Measurements from ENCODE around the gene C6orf136. TPM values are rescaled to one million over a fixed set of nuclear protein-coding genes. Genes with fewer than 3 reads are reported as not detected.

The C6orf136 gene
- total and polyA plus RNA-seq, 9 of the 15 experiments (the other 6 are each of a cell fraction or from before 2014, with no cell fraction given) = 14.1 to 63.1 (median 18.4) TPM

GRCh38 chr6:30656513-30656912 is 9.6 kb downstream of the C6orf136 start:
- H3K4me2 ChIP-seq (ENCODE audit: insufficient read depth, low read length) = no peak overlapping the region
- no peaks in the 10 kb centered on the region for H3K27me3 ChIP-seq (ENCODE audit: control insufficient read depth in 2 of 2, insufficient read depth in 2 of 2, low read length in 2 of 2)
- in situ Hi-C loops (cut with MboI) (no loop called here), intact Hi-C loops (cut with micrococcal nuclease) (no loop called here)
- 59% methylated on average over 7 of the region's 7 CpGs for WGBS (ENCODE audit: insufficient coverage, low coverage, missing lambda C conversion rate)
- peaks cover 87% of the 10 kb centered on the region for H3K36me3 ChIP-seq (ENCODE audit: control insufficient read depth, insufficient read depth, low read length)
- no peaks in the 10 kb centered on the region for H3K79me2 ChIP-seq (ENCODE audit: control insufficient read depth, insufficient read depth, low read length)
- POLR2A ChIA-PET = interaction anchor here (1.0 to 2.5 kb wide), 5 partner anchors 10 to 39 kb away, joined by 3 to 9 read pairs (median 4); partner anchors contain the start of genes C6orf136 and MRPS18B
- no peak for ATAC-seq
- no TSS peak for BruUV-seq (replicated peaks)
- H3K9me1 ChIP-seq (ENCODE audit: control insufficient read depth, insufficient read depth, low read length) = no peaks in the 10 kb centered on the region
- no peaks in the 10 kb centered on the region; a peak in 1 of 5 replicates for H3K4me1 ChIP-seq (replicated peaks in 1 of 2; ENCODE audit: control insufficient read depth in 2 of 2, insufficient read depth in 2 of 2, low read length in 2 of 2)
- H4K20me1 ChIP-seq (replicated peaks; ENCODE audit: control insufficient read depth, insufficient read depth, low read length) = no peaks in the 10 kb centered on the region
- no peak overlapping the region for H3K9ac ChIP-seq (ENCODE audit: insufficient read depth in 1 of 2, low read depth in 2 of 2, low read length in 2 of 2)
- DNase-seq (ENCODE audit: extremely low read depth in 1 of 4, low spot score in 3 of 4) = no peak
- H3K9me3 ChIP-seq (replicated peaks; ENCODE audit: control insufficient read depth, insufficient read depth, low read depth, low read length) = no peaks in the 10 kb centered on the region
- H3K27ac ChIP-seq (ENCODE audit: extremely low read depth, low read depth, low read length) = no peak overlapping the region
- no peak for FAIRE-seq
- H3K4me3 ChIP-seq = no peak overlapping the region
- no peak overlapping the region for H2AFZ ChIP-seq (ENCODE audit: low read depth, low read length)
- CTCF ChIA-PET (ENCODE audit: low intra/inter-chr PET ratio) = no interaction called here
- TF ChIP-seq TAF1 (IDR thresholded peaks at IDR 0.05; ENCODE audit: control insufficient read depth, extremely low read depth, insufficient read depth, low read length, severe bottlenecking) (no peak), SIRT6 (IDR thresholded peaks at IDR 0.05; ENCODE audit: low read depth, low read length) (no peak), ETS2 (tag; IDR thresholded peaks at IDR 0.05; ENCODE audit: borderline replicate concordance, poor library complexity, severe bottlenecking) (no peak), ZNF431 (CRISPR knock-in tag; IDR thresholded peaks at IDR 0.05) (no peak), ZBTB34 (CRISPR knock-in tag; IDR thresholded peaks at IDR 0.05) (no peak), HOMEZ (CRISPR knock-in tag; IDR thresholded peaks at IDR 0.05) (no peak), TARDBP (IDR thresholded peaks at IDR 0.05) (no peak), EZH2 (IDR thresholded peaks at IDR 0.05; ENCODE audit: borderline replicate concordance, low read depth, low read length) (no peak), GABPB2 (CRISPR knock-in tag; conservative IDR thresholded peaks at IDR 0.05) (no peak), NR1H2 (CRISPR knock-in tag; IDR thresholded peaks at IDR 0.05) (no peak), POU5F1 (IDR thresholded peaks at IDR 0.05; ENCODE audit: borderline replicate concordance, low read depth, low read length, partially characterized antibody) (no peak), SMAD1 (IDR thresholded peaks at IDR 0.05; ENCODE audit: low read depth, low read length, partially characterized antibody) (no peak), HDAC1 (IDR thresholded peaks at IDR 0.05) (no peak), PHB (CRISPR knock-in tag; IDR thresholded peaks at IDR 0.05) (no peak)
- TF ChIP-seq, protein P1, sequence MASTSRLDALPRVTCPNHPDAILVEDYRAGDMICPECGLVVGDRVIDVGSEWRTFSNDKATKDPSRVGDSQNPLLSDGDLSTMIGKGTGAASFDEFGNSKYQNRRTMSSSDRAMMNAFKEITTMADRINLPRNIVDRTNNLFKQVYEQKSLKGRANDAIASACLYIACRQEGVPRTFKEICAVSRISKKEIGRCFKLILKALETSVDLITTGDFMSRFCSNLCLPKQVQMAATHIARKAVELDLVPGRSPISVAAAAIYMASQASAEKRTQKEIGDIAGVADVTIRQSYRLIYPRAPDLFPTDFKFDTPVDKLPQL (IDR thresholded peaks at IDR 0.05; ENCODE audit: extremely low read depth, insufficient read length) = no peak
- TF ChIP-seq, protein P2, sequence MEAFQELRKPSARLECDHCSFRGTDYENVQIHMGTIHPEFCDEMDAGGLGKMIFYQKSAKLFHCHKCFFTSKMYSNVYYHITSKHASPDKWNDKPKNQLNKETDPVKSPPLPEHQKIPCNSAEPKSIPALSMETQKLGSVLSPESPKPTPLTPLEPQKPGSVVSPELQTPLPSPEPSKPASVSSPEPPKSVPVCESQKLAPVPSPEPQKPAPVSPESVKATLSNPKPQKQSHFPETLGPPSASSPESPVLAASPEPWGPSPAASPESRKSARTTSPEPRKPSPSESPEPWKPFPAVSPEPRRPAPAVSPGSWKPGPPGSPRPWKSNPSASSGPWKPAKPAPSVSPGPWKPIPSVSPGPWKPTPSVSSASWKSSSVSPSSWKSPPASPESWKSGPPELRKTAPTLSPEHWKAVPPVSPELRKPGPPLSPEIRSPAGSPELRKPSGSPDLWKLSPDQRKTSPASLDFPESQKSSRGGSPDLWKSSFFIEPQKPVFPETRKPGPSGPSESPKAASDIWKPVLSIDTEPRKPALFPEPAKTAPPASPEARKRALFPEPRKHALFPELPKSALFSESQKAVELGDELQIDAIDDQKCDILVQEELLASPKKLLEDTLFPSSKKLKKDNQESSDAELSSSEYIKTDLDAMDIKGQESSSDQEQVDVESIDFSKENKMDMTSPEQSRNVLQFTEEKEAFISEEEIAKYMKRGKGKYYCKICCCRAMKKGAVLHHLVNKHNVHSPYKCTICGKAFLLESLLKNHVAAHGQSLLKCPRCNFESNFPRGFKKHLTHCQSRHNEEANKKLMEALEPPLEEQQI (IDR thresholded peaks at IDR 0.05) = no peak
- TF ChIP-seq, protein P3, sequence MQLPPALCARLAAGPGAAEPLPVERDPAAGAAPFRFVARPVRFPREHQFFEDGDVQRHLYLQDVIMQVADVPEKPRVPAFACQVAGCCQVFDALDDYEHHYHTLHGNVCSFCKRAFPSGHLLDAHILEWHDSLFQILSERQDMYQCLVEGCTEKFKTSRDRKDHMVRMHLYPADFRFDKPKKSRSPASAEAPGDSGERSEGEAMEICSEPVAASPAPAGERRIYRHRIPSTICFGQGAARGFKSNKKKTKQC (CRISPR knock-in tag; IDR thresholded peaks at IDR 0.05) = no peak

Measured in K562 (cell line).